ENCODE measurements around the gene IPO11. TPM values are rescaled to one million over a fixed set of nuclear protein-coding genes. Genes with fewer than 3 reads are reported as not detected.

IPO11 gene
- polyA plus RNA-seq, 3 donors: 38.3 to 41.5 (median 38.3) TPM

DNA sequence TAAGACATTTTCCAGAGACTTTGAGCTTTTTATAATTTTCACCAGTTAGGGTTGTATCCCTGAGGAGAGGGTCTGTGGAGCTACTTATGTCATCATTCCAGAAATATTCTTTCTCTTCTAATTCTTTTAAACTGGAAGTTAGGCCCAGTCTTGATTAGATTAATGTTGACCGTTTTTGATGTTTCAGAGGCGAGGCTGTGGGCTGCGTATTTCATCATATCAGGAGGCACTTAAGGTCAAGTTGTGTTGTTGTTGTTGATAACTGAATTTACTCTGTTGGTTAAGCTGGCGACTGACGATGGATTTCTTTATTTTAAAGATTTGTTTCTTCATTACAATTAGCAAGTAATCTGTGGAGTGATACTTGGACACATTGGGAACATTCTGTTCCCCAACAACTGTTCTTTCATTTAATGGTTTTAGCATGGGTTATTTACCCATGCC lies 20.1 kb downstream of the IPO11 start:
- no peak for DNase-seq (ENCODE audit: low read depth in 3 of 3, low spot score in 2 of 3)

DNA sequence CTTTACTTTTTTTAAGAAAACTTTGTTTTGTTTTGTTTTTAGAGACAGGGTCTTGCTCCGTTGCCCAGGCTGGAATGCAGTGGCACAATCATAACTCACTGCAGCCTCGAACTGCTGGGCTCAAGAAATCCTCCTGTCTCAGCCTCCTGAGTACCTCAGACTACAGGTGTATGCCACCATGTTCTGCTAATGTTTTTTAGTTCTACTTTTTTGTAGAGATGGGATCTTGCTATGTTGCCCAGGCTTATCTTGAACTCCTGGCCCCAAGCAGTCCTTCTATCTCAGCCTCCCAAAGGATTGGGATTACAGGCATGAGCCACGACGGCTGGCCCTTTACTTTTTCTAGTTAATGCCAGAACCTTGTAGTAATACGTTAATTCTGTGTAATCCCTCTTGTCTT lies 36.0 kb downstream of the IPO11 start:
- DNase-seq (ENCODE audit: low read depth in 3 of 3, low spot score in 2 of 3): no peak

DNA sequence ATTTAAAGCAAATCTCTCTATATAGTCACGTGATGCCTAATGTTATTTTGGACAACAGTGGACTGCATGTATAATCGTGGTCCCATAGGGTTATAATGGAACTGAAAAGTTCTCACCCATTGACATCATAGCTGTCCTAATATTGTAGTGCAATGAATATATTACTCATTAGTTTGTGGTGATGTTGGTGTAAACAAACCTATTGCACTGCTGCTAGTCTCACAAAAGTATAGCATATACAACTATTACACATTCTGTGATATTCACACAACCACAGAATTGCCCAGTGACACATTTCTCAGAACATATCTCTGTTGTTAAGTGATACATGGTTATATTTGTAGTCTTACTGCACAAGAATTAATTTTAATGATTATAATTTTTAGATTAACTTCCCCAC lies 37.7 kb downstream of the IPO11 start:
- no peak for DNase-seq (ENCODE audit: low read depth in 3 of 3, low spot score in 2 of 3)

DNA sequence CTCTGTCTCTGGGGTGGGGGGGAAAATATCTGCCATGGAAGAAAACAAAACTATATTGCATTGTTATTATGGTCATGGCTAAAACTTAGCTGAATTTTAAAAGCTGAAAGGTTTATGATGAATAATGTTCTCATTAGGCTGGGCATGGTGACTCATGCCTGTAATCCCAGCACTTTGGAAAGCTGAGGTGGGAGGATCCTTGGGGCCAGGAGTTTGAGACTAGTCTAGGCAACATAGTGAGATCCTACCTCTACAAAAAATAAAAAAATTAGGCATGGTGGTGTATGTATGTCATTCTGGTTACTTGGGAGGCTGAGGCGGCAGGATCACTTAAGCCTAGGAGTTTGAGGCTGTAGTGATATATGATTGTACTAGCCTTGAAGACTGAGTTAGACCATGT lies 44.5 kb downstream of the IPO11 start:
- DNase-seq (ENCODE audit: low read depth in 3 of 3, low spot score in 2 of 3): no peak

DNA sequence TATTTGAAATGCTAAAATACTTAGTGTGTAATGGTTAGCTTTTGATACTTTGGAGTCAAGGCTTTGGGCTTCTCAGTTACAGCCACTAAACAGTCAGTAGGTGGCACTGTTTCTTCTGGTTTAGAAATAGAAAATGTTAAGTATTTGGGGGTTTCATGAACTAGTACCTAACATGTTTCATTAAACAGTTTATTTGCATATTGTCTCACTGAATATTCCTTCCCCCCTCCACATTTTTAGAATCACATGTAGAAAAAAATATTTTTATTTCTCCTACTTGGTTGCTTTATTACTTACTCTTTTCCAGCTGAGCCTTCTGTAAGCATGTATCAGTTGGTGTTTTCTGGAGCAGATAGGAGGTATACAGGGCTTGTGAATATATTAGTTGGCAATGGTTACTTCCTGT lies 48.0 kb downstream of the IPO11 start:
- DNase-seq (ENCODE audit: low read depth in 3 of 3, low spot score in 2 of 3): peak in 2 of 3 donors; percentile 16 to 20

DNA sequence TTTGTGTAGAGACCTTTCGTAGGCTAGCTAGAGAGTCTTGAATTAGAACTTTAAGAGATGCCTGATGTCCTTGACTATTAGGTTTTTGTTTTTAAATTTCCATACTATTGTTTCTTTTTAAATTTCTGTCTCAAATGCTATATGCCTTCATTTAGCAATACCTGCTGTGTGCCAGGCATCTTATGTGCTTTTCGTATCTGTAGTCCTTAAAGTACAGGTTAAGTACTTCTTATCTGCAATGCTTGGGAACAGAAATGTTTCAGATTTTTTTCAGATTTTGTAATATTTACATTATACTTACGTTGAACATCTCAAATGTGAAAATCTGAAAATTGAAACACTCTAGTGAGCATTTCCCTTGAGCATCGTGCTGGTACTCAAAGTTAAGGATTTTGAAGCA lies 49.0 kb downstream of the IPO11 start:
- no peak for DNase-seq (ENCODE audit: low read depth in 3 of 3, low spot score in 2 of 3)

DNA sequence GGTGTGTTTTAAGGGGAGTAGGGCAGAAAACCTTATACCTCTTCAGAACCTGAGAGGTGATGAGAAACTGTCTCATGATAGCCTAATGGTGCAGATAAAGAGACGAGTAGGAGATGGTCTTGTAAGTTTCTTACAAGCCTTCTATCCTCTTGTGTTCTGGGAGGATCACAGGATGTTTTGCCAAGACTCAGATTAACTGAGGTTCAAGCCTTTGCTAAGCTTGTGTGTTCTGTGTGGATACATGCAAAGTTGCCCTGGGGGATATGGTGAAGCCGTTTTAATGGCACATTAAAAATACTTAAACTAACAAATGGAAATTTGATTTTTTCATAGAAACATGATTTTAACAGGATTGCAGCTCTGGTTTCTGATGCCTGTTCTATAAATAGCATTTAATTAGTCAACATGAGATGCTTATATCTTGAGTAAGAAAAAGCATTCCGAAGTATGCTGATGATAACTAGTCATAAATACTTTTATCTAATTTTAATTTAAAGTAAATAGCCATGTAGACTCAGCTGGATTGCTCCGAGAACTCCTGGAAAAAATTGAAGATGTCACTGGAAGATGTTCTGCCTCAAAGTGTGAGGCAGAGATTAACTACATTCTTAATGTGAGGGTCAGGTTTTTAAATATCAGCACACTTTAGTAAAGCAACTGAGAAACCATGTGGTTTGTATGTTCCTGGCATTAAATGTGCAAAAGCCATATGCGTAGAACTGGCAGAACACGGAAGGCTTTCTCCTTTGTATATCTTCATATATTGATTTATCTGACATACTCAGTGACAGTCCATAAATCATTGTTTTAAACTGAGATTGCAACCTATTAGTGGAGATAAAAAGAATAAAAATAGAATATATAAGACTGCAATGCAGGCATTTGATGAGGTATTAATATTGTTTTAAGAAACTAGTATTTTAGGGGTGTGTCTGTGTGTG lies 53.7 kb downstream of the IPO11 start:
- no peak for DNase-seq (ENCODE audit: low read depth in 3 of 3, low spot score in 2 of 3)

DNA sequence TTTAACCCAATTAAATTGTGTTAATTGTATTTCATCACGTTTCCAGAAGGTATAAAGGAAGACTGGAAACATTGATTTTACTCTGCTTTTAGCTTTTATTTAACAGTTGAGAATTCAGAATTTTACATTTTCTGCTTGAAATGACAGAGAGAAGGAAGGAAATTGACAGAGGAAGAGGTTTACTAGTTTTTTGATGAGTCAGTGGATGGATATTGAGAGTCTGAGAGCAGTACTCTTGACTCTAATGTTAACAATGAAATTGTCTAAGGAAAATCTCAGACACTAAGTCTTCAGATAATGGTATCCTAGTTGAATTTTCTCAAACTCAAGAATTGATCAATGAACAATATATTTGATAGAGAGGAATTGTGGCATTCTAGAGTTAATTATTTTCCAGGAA lies 60.6 kb downstream of the IPO11 start:
- DNase-seq (ENCODE audit: low read depth in 3 of 3, low spot score in 2 of 3): no peak

DNA sequence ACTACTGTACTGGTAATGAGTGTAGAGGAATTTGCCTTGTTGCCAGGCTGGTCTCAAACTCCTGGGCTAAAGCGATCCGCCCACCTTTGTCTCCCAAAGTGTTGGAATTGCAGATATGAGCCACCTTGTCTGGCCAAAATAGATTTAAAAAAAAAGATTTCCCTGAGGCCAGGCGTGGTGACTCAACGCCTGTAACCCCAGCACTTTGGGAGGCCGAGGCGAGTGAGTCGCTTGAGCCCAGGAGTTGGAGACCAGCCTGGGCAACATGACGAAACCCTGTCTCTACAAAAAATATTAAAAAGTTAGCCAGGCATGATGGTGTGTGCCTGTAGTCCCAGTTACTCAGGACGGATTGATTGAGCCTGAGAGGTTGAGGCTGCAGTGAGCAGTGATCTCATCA lies 62.5 kb downstream of the IPO11 start:
- no peak for DNase-seq (ENCODE audit: low read depth in 3 of 3, low spot score in 2 of 3)

DNA sequence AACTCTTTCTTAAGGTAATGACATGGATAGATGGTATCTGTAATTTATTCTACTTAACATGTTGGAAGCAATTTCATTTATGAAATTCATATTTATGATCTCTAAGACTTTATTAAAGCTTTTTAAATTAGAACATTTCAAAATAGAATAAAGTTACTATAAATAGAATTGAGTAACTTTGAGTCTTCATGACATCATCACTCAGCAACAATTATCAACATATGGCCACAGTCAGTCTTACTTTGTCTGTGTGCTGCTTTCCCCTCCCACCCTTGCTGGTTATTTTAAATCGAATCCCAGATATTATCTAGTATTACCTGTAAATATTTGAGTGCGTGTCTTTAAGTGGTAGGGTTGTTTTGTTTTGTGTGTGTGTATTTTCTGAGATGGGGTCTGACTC lies 65.2 kb downstream of the IPO11 start:
- DNase-seq (ENCODE audit: low read depth in 3 of 3, low spot score in 2 of 3): no peak

DNA sequence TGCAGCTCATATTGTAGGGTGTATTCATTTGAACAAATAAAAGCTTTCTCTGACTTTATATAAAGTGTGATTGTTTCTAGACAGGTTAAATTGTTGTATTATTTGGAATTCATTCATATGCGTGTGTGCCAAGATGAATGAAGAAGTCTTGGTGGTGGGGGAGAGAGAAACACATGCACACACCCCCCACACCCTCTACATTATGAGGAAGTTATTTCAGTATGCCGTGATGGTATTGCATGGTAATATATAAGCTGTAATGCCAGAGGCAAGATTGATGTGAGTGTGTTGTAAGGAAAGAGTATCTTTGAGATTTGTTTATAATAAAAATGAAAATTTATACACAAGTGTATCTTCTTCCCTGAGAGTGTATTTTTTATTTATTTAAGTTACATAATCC lies 71.0 kb downstream of the IPO11 start:
- no peak for DNase-seq (ENCODE audit: low read depth in 3 of 3, low spot score in 2 of 3)

DNA sequence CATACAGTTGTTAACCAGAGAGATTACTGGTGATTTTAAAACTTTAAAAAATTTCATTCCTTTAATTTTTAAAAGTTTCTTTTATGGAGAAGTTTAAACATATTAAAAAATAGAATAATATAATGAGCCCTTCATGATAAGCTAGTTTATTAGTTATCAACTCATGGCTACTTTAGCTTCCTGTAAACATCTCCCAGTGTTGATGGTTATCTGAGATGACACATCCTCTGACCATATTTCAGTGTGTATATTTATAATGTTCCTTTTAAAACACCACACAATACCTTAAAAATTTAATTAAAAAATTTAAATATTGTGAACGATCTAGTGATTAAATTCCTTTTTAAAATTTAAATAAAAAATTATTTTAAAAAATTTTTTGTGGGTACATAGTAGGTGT lies 74.1 kb downstream of the IPO11 start:
- DNase-seq (ENCODE audit: low read depth in 3 of 3, low spot score in 2 of 3): no peak

DNA sequence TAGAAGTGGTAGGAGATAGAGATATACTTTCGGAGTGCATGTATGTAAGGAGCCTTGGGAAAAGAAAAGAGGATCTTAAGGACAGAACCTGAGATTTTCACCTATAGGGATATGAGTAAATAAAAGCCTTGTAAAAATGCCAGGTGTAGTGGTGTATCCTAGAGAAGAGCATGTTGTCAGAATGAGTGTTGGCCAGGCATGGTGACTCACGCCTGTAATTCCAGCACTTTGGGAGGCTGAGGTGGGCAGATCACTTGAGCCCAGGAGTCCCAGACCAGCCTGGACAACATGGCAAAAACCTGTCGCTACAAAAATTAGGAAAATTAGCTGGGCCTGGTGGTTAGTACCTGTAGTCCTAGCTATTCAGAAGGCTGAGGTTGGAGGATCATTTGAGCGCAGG lies 76.0 kb downstream of the IPO11 start:
- DNase-seq (ENCODE audit: low read depth in 3 of 3, low spot score in 2 of 3): no peak

DNA sequence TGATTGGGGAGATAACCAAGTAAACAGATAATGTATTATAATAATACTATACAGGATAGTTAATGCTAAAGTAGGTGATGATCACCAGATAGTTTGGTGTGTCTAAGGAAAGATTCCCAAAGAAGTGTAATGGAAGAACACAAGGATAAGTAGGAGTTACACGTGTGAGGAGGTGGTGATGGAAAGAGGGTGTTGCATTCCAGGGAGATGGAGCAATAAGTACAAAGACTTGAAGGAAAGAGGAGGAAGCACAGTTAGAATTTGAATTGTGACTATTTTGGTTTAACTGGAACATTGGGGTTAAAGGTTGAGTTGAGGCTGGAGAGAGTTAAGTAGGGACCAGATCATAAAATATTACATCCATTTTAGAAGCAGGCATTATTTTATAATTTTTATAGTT lies 76.9 kb downstream of the IPO11 start:
- DNase-seq (ENCODE audit: low read depth in 3 of 3, low spot score in 2 of 3): no peak

DNA sequence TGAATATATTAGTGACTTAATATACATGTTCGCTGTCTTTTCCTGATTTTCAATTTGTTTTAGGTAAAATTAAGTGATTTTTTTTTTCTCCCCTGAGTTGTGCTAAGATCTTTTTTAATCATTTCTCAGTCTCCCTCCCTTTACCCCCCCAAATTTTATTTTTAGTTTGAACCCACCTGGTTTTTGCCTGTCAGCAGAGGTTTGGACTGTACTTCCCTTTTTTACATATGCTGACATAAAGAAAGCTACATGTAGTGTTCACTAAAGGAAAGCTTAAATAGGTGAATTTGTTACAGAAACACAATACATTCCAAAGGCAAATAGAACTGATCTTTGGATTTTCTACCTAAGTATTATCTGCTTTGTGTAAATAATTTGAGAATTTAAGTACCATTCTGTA lies 82.2 kb downstream of the IPO11 start:
- DNase-seq (ENCODE audit: low read depth in 3 of 3, low spot score in 2 of 3): no peak

DNA sequence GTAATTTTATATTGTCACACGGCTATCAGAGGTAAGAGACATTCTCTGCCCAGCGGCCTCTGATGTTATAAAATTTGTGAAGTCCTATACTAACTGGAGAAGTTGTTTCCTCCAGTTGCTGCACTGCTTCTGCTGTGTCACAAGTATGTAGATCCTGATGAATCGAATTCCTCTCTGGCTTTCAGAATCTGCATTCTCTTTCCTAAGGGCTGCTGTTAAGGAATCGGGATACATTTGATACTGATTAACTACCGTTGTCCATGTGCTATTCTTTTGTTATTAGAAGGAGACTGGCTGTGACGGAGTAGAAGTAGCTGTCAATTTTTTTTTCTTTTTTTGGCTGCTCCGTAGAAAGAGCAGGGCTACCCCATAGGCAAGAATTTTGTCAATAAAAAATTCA lies 84.3 kb downstream of the IPO11 start:
- no peak for DNase-seq (ENCODE audit: low read depth in 3 of 3, low spot score in 2 of 3)

DNA sequence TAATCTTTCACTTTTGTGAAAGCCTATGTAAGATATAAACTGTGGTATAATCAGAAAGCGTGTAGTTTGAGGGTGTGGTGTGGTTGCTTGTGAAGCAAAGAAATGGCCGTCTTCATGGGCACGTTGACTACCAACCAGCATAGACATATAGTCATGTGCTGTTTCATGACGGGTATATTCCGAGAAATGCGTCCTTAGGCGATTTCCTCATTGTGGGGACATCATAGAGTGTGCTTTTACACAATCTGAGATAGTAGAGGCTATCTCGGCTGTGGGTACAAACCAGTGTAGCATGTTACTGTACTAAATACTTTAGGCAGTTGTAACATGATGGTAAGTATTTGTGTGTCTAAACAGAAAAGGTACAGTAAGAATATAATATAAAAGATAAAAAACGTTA lies 86.4 kb downstream of the IPO11 start:
- no peak for DNase-seq (ENCODE audit: low read depth in 3 of 3, low spot score in 2 of 3)

DNA sequence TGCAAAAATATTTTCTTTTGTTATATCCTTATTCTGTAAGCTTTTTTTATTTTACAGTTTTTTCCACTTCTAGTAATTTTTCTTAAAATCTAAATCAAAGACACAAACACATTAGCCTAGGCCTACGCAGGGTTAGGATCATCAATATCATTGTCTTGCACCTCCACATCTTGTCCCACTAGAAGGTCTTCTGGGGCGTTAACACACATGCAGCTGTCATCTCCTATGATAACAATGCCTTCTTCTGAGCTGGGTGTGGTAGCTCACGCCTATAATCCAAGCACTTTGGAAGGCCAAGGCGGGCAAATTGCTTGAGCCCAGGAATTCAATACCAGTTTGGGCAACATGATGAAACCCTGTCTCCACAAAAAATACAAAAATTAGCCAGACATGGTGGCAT lies 87.2 kb downstream of the IPO11 start:
- DNase-seq (ENCODE audit: low read depth in 3 of 3, low spot score in 2 of 3): no peak

DNA sequence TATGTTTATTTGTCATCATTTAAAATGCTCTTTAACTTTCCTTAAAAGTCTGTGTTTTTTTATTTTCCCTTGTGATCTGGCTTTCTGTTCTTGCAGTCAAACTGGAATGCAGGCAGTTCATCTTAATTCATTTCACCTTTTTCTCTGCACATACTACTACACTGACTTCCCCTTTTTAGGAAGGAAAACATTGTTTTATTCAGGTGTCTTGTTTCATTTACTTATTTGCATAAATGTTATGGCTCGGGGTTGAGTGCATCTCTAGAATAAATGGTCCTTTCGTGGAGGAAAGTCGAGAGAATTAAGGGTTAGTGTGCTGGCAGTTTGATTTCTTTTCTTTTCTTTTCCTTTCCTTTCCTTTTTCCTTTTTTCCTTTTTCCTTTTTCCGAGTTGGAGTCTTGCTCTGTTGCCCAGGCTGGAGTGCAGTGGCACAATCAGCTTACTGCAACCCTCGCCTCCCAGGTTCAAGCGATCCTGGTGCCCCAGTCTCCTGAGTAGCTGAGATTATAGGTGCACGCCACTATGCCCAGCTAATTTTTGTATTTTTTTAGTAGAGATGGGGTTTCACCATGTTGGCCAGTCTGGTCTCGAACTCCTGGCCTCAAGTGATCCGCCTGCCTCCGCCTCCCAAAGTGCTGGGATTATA lies 90.0 kb downstream of the IPO11 start:
- DNase-seq (ENCODE audit: low read depth in 3 of 3, low spot score in 2 of 3): no peak

DNA sequence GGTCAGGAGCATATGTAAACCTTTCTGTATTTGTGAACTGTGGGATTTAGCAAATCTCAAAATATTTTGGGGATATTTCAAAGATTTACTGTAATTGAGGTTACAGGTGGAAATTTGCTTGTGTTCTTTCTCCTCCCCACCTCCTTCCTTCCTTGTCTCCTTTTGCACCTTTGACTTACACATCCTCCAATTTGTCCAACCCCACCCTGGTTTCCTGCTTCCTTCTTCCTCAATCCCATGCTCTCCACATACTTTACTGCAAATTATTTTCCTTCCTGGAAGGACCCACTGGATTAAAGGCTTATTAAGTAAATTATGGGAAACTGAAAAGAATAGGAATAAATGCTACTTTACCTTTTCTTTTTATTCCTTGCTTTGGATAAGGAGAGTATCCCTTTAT lies 91.6 kb downstream of the IPO11 start:
- no peak for DNase-seq (ENCODE audit: low read depth in 3 of 3, low spot score in 2 of 3)

DNA sequence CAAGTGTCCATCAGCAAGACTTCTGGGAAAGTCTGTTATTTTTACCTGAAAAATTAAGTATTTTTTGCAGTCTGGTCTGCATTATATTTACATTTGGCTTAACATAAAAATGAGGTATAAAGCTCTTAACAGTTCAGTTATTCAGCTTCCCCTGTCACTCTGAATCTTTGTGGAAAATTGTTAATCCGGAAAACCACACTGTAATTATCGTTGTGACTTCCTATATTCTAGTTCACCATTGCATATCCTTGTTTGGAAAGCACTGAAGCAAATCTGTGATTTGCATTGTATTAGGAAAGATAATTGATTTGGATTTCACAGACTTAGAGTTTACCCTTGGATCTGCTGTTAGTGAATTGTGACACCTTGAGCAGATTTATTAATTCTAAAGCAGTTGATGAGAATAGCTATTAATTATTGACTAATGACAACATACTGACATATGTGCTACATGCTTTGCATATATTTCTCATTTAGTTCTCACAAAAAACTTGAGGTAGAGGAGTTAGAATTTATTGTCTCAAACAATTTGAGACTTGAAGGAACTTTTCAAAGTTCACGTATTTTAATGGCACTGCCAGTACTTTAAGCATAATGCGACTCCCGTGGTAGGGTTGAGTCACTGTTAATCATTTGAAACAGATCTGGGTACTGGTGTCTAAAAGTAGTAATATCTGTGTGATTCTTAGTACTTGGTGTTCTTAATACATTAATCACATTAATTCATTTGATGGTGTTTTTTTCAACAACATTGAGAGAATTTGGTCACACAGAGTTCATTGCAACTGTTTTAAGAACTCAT lies 94.3 kb downstream of the IPO11 start:
- DNase-seq (ENCODE audit: low read depth in 3 of 3, low spot score in 2 of 3): no peak

All from right renal cortex interstitium (tissue), 3 donors.